GDM1 (cell line): Measurements from ENCODE around the gene DHRS7B.
"Not testable (repeated sequence)": the region's sequence is repeated elsewhere in the genome, so short reads cannot be mapped to it uniquely, and the experiment has no call there.

Experiments used
- DNase-seq: peaks from one replicate; lab custom pipeline; 2025; lab: John Stamatoyannopoulos, UW

DHRS7B gene

GRCh38 chr17:21209511-21210175 is 82.9 kb downstream of the DHRS7B start:
- no peak for DNase-seq

DNA sequence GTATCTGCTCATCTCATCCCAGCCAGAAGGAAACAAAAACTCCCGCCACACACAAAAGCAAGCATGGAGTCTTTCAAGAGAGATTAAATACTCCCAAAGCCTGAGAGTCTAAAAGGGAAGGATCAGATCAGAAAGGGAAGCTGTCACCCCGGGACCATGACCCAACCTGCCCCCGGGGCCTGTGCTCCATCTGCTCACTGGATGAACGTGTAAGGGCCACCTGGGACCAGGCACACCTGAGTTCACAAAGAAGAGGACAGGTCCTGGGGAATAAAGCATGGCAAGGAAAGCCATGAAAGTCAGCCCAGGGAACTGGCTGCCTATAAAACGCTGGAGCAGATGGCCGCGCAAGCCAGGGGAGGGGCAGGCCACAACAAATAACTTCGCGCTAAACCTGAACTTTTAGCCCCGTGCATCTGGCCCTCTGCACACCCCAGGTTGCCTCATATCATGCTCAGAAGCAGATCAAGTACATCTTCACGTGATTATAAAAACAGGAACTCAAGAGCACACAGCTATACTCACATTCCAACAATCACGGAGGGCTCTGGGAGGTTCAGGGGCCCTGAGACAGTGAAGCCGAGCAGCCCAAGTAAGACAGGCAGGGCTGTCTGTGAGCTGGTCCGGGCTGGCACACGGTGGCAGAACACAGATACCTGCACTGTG is 83.8 kb downstream of the DHRS7B start:
- DNase-seq = no peak

- no peak for DNase-seq
Observed at GRCh38 chr17:21211825-21212479, 85.2 kb downstream of the DHRS7B start.

DNA sequence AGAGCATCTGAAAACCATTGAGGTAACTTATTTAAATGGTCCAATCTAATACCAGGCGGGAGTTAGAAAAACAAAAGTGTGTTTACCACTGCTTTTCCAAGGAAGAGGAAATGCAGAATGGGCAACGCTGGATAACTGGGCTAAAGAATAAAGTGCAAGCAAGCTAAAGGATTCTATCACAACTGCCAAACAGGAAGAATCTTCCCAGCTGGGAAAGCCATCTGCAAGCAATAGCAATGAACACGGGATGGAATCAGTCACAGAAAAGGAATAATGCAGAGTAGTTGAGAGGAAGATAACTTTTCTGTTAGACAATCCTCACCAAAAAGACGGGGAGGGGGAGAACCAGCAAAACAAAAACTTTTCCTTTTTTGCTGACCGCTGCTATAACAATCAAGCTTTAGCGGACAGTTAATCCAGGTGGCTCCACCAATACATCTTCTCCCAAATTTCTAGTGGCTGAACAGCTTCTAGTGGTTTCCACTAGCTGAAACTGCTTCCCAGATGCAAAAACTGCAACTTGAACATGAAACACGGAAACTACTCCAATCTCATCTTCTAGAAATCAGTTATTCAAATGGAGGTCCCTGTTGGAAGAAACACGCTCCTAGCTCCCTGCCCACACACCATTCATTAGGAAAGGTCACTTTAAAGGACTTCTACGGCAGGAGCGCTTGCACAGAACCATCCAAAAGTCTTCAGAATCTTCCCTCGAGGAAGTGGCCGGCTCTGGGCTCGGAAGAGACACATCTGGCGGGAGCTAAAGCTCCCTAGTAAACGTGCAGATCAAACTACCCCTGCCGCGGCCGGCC is 86.3 kb downstream of the DHRS7B start:
- no peak for DNase-seq

DNA sequence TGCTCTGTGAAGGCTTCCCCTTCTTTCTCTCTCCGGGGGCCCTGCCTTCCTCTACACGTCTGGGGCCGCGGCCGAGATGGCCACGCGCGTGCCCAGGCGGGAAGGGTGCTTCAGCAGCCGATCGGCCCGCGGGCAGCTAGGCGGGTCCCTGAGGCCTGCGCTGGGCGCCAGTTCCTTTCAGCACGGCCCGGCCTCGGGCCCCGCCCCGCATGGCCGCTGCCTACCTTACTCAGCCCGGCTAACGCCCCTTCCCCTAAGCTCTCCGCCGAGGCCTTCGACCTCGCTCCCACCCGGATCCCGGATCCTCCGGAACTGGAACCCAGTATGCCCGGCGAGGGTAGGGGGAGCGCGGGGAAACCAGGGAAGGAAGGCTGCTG is 86.9 kb downstream of the DHRS7B start:
- DNase-seq = peak; percentile 48

DNA sequence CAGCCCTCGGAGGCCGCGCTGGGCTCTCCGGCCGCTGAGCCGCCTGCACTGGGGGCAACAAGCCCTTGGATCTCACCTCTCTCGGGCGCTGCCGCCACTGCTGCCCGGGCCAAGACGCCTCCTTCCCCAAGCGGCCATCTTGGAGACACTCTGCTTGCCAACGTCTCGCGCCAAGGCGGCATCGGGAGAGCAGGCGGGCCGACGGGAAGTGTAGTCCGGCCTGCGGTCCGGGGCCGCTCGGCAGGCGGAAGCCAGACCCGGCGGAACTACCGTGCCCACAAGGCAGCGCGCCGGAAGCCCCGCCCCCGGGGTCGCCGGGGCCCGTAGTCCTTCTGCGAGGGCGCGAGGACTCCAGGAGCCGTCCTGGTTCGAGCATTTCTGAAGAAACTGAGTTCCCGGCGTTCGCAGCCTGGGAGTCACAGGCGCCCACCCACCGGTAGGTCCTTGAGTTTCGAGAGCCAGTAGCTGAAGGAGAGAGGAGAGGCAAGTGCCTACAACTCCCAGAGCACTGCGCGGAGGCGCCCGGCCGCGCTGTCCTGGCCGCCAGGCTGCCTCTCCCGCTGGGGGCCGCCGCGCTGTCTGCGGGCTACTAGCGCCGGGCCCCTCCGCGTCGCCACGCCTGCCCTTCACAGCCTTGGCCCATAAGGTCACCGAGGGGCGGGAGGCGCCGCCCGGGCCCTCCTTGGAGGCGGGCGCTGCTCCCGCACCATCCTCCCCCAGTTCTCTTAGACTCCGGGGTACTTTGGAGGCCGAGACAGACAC is 87.4 kb downstream of the DHRS7B start, which contains the start of gene TMEM11:
TMEM11 (minus strand) TSS at position 147 of the 762 bp plus-strand sequence; CDS start at position 138, 9 bp downstream.
- peak; percentile 94 for DNase-seq

DNA sequence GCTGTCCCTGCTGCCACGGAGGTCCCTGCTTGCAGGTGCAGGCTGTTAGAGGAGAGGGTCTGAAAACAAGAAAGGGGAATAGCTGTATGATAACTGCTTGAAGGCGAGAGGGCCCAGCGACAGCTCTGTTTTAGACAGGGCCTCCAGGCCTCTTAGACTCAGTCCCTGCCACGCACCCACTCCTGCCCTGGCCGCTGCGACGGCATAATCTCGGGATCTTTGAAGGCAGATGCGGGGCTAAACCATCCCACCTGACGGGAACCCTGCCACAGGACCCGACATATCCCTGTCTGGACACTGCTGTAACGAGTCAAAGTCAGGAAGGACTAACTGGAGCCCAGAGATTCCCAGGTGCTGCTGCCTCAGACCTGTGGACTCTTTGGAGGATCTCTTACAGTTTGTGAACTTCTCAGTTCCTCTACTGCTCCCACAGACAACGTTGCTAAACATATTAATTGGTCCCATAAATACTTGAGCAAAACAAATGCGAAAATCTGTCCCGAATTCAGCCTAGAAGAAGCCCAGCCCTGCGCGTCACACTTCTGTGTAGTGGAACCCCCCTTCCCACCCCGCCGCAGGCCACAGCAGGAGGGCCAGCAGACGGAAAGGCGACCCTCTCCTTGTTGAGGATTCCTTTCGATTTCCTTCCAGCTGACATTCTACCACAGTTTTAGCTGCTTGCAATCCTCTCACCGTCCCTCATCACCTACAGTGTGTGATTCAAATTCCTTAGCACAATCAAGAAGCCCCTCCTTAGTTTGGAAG is 88.2 kb downstream of the DHRS7B start:
- DNase-seq = no peak

DNA sequence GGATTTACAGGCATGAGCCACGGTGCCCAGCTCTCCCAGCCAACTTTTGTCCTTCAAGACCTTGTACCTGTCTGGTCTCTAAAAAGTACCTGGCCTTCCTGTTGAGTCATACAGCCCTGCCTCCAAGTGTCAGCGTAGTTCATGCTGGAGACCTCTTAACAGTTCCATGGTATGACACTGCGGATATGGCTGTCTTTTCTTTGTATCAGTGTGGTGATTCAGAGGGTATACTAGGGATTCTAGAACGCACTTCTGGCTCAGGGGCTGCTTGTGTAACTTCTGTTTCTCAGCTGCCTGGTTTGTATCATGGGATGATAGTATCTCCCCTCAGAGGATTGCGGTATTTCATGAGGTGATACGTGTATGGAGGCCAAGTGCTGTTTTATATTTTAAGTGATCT is 89.2 kb downstream of the DHRS7B start:
- DNase-seq = no peak

- no peak for DNase-seq
Observed at GRCh38 chr17:21217346-21217745, 90.6 kb downstream of the DHRS7B start.

- no peak for DNase-seq
Observed at GRCh38 chr17:21218101-21218500, 91.3 kb downstream of the DHRS7B start.

DNA sequence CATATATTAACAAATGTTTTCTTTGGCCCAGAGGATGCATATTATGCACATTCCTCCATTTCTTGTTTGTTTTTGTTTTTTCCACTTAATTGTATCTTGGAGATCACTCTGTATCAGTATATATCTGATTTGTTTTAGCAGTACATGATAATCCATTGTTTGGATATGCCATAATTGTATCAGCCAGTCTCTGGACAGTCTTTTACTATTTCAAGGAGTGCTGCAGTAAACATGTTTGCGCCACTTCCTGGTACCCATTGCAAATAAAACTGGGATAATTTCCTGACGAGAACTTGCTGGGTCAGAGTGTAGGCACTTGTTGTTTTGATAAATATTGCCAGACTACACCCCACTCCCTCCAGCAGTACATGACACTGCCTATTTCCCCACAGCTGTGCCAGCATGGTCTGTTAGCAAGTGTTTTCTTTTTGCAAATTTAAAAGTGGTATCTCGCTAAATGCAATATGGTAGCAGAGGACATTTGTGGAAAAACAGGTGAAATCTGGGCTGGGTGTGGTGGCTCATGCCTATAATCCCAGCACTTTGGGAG is 92.1 kb downstream of the DHRS7B start:
- DNase-seq = no peak

GRCh38 chr17:21223086-21223485 is 96.3 kb downstream of the DHRS7B start:
- DNase-seq = no peak

- not testable (repeated sequence) for DNase-seq
Observed at GRCh38 chr17:21227277-21227676, 100.5 kb downstream of the DHRS7B start.

DNA sequence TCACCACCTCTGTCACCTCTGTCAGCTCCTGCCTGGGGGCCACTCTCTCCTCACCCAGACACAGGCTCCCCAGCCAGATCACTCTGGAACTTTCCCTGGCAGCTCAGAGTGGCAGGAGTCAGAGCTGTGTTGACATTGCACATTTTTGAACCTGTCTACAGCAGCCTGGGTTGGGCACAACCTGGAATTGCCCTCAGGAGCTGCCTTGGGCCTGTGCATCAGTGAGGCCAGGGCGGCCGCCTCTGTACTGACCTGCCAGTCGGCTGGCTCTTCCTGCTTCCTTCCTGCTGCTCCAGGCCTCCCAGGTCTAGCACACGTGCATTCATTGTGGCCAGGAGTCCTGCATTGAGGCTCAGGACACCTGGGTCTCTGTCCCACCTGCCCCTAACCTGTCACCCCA is 101.3 kb downstream of the DHRS7B start:
- no peak for DNase-seq

DNA sequence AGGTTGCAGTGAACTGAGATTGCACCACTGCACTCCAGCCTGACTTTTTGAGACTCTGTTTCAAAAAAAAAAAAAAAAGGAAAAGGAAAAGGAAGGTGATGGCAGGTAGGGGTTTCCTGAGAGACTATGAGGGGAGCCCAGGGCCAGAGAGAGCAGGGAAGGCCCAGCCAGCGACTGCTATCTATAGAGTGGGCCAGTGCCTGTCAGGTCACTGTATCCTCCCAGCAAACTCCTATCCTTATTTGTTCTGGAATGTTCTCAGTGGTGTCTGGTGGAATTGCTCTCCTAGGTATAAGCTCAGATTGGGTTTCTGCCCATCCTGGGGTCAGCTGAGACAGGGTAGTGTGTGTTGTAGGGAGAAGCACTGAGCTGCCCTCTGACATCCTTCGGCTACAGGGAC is 102.1 kb downstream of the DHRS7B start:
- DNase-seq = no peak

DNA sequence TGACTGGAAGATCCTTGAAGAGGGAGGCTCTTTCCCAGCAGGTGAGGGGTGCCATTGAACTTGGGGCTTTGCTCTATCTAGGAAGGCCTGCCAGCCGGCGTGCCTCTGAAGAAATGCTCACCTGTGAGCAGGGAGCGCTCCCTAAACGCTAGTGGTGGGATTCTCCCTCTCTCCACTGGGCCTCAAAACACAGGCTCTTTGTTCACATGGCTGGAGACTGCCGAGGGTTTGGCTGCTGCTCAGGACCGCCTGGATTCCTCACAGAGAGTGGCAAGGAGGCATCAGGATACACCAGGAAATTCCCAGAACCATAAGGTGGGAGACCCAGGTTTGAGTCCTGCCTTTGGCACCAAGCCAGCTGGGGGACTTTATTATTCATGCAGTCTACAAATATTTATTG is 104.8 kb downstream of the DHRS7B start:
- DNase-seq = no peak

DNA sequence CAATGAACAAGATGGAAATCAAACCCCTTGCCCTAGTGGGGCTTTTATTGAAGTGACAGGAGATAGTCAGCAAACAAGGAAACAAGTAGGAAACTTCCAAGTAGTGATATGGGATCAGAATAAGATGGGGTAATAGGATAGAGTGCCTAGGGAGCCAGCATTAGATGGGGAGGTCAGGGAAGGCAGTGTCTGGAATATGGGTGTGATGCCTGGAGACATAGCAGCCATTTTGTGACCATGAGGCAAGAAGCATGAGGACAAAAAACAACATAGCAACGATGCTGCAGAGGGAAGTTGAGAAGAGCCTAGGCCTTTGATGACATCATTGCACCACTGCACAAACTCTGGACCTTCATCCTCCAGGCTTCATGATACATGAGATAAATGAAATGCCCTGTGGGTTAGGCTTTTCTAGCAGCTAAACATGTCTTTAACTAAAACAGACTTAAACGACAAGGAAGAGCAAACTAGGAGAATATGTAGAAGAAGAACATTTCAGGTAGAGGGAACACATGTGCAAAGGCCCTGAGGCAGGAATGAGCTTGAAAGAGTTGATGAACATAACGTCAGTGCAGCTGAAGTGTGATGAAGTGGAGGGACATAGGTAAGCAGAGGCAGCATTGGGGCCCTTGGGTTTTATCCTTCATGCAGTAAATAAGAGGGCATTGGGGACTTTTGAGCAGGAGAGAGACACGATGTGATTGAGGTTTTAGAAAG is 105.4 kb downstream of the DHRS7B start:
- DNase-seq = no peak

- DNase-seq = no peak
Observed at GRCh38 chr17:21233581-21234347, 107.0 kb downstream of the DHRS7B start.

- DNase-seq = no peak
Observed at GRCh38 chr17:21235921-21236320, 109.2 kb downstream of the DHRS7B start.
